Non-pigmented ciliary epithelial cell (primary cell): Measurements from ENCODE around the gene CXorf65.
A peak's percentile ranks its signal among the peaks of the same experiment; 100 is the strongest.

Experiments used
- DNase-seq: peaks from one replicate; pipeline ENCODE4 v3.0.0-alpha.2; 2010; ENCODE audit warnings: low read depth

The CXorf65 gene

GRCh38 chrX:71105628-71106027, 912 bp downstream of the CXorf65 start:
- DNase-seq, result no peak

GRCh38 chrX:71103110-71103983, 3.2 kb downstream of the CXorf65 start:
- no peak for DNase-seq

- DNase-seq, result no peak
Measured at GRCh38 chrX:71102292-71102691, 4.2 kb downstream of the CXorf65 start.

- DNase-seq, result no peak
Measured at GRCh38 chrX:71100581-71101505, 5.7 kb downstream of the CXorf65 start.

GRCh38 chrX:71099736-71100135, 6.8 kb downstream of the CXorf65 start:
- no peak for DNase-seq

- no peak for DNase-seq
Measured at GRCh38 chrX:71098951-71099506, 7.5 kb downstream of the CXorf65 start.

- DNase-seq, result no peak
Measured at GRCh38 chrX:71098302-71098701, 8.2 kb downstream of the CXorf65 start.

GRCh38 chrX:71096760-71097032, 9.8 kb downstream of the CXorf65 start:
- DNase-seq, result no peak

- no peak for DNase-seq
Measured at GRCh38 chrX:71095981-71096759, 10.4 kb downstream of the CXorf65 start.

- peak; percentile 53 for DNase-seq
Measured at GRCh38 chrX:71095555-71095980, 11.0 kb downstream of the CXorf65 start, which contains the start of gene FOXO4. Gene FOXO4 (plus strand): TSS chrX:71095851. CDS start chrX:71096529, 678 bp downstream.

- DNase-seq, result no peak
Measured at GRCh38 chrX:71095033-71095432, 11.5 kb downstream of the CXorf65 start.

GRCh38 chrX:71091263-71091662, 15.3 kb downstream of the CXorf65 start:
- no peak for DNase-seq

GRCh38 chrX:71085900-71086299, 20.6 kb downstream of the CXorf65 start:
- no peak for DNase-seq

GRCh38 chrX:71082822-71083221, 23.7 kb downstream of the CXorf65 start:
- DNase-seq, result no peak

GRCh38 chrX:71082124-71082647, 24.4 kb downstream of the CXorf65 start:
- DNase-seq, result no peak

- no peak for DNase-seq
Measured at GRCh38 chrX:71081330-71082123, 25.0 kb downstream of the CXorf65 start.

GRCh38 chrX:71070531-71070930, 36.0 kb downstream of the CXorf65 start:
- DNase-seq, result no peak

- DNase-seq, result peak; percentile 69
Measured at GRCh38 chrX:71068044-71068918, 38.3 kb downstream of the CXorf65 start, which contains the start of gene SNX12. Gene SNX12 (minus strand): TSS chrX:71068334. CDS start chrX:71068306, 28 bp downstream.

GRCh38 chrX:71067712-71068043, 38.9 kb downstream of the CXorf65 start:
- no peak for DNase-seq

- no peak for DNase-seq
Measured at GRCh38 chrX:71067089-71067488, 39.5 kb downstream of the CXorf65 start.
